Kidney capillary endothelial cell (primary cell): Measurements from ENCODE around the gene NHSL2.
"Not testable (repeated sequence)": the region's sequence is repeated elsewhere in the genome, so short reads cannot be mapped to it uniquely, and the experiment has no call there.

Experiments
- DNase-seq: peaks from one replicate; pipeline ENCODE4 v3.0.0-alpha.2; 2018; ENCODE audit warnings: low spot score

The NHSL2 gene

GRCh38 chrX:71923516-71923915 is 12.9 kb downstream of the NHSL2 start:
- no peak for DNase-seq

GRCh38 chrX:71927040-71927439 is 16.4 kb downstream of the NHSL2 start:
- DNase-seq: no peak

GRCh38 chrX:71928856-71929255 is 18.2 kb downstream of the NHSL2 start:
- DNase-seq: no peak

GRCh38 chrX:71930298-71930697 is 19.7 kb downstream of the NHSL2 start:
- DNase-seq: no peak

- DNase-seq: no peak
Measured at GRCh38 chrX:71935476-71935875, 24.8 kb downstream of the NHSL2 start.

- DNase-seq: no peak
Measured at GRCh38 chrX:71936632-71937031, 26.0 kb downstream of the NHSL2 start.

- no peak for DNase-seq
Measured at GRCh38 chrX:71938371-71938770, 27.7 kb downstream of the NHSL2 start.

- DNase-seq: no peak
Measured at GRCh38 chrX:71941145-71941544, 30.5 kb downstream of the NHSL2 start.

GRCh38 chrX:71941776-71942175 is 31.1 kb downstream of the NHSL2 start:
- DNase-seq: no peak

GRCh38 chrX:71944369-71944768 is 33.7 kb downstream of the NHSL2 start:
- no peak for DNase-seq

- DNase-seq: no peak
Measured at GRCh38 chrX:71945237-71945805, 34.7 kb downstream of the NHSL2 start.

- no peak for DNase-seq
Measured at GRCh38 chrX:71949363-71949762, 38.7 kb downstream of the NHSL2 start.

GRCh38 chrX:71949844-71950445 is 39.3 kb downstream of the NHSL2 start:
- no peak for DNase-seq

- DNase-seq: no peak
Measured at GRCh38 chrX:71953391-71953790, 42.7 kb downstream of the NHSL2 start.

- DNase-seq: no peak
Measured at GRCh38 chrX:71953946-71954345, 43.3 kb downstream of the NHSL2 start.

- no peak for DNase-seq
Measured at GRCh38 chrX:71954458-71954857, 43.8 kb downstream of the NHSL2 start.

- no peak for DNase-seq
Measured at GRCh38 chrX:71955530-71956120, 45.0 kb downstream of the NHSL2 start.

- no peak for DNase-seq
Measured at GRCh38 chrX:71958281-71958675, 47.6 kb downstream of the NHSL2 start.

- not testable (repeated sequence) for DNase-seq
Measured at GRCh38 chrX:71964184-71964583, 53.5 kb downstream of the NHSL2 start.

GRCh38 chrX:71974916-71975315 is 64.3 kb downstream of the NHSL2 start:
- DNase-seq: no peak

GRCh38 chrX:71976753-71977152 is 66.1 kb downstream of the NHSL2 start:
- no peak for DNase-seq

GRCh38 chrX:71978164-71978563 is 67.5 kb downstream of the NHSL2 start:
- no peak for DNase-seq

- no peak for DNase-seq
Measured at GRCh38 chrX:71989768-71990426, 79.3 kb downstream of the NHSL2 start.
